Smooth muscle cell of the coronary artery (primary cell): Measurements from ENCODE around the gene ZFAND2A. TPM values are rescaled to one million over a fixed set of nuclear protein-coding genes. Genes with fewer than 3 reads are reported as not detected.

Source experiments
- total RNA-seq: library from RNA; depleted of rRNA; stranded (reverse); fragments of >200 nt; gene quantifications from 2 replicates; pipeline ENCODE4 v1.2.3, GENCODE V29; 2014; ENCODE audit warnings: low replicate concordance

ZFAND2A gene, protein sequence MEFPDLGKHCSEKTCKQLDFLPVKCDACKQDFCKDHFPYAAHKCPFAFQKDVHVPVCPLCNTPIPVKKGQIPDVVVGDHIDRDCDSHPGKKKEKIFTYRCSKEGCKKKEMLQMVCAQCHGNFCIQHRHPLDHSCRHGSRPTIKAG
- 10.1 and 28.6 TPM in 2 replicates for total RNA-seq

DNA sequence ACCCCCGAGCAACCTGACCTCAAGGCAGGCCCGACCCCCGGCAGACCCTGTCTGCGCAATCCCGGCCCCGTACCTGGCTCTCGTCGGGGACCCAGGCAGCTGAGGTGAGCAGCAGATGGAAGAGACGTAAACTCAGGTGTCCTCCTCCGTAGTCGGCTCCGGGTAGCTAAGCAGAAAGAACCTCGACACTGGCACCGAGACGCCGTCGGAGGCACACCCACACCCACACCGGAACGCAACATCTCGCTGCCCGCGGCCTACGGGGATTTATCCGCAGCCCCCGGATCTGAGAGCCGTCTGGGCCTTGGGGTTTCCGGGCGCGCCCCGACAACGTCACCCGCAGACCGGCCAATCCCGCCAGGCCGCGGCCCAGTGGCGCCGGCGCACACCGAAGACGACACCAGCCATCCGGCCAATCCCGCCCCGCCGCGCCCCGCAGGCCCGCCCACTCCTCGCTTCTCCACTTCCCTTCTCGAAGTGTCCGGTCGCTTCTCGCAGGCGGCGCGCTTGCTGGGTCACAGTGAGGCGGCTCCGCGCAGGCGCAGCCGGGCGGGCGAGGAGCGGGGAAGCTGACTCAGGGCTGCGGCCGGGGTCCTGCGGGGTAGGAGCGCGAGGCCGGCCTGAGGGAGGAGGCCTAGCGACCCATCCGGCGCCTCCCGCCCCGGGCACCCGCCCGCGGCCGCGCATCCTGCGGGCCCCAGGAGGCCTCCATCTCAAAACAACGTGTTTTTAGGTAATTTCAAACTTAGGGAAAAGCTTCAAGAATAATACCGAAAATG, at the start of gene ZFAND2A:
Gene ZFAND2A (minus strand): TSS at position 306 of the 779 bp plus-strand sequence. CDS start 1,984 bp downstream, outside the sequence.

Other genes starting within 250 kb of the ZFAND2A start
- gene ADAP1, start 205.5 kb downstream of the ZFAND2A start, total RNA-seq = 2.3 and 4.0 TPM in 2 replicates
- 5.5 and 7.4 TPM in 2 replicates for gene COX19, start 184.6 kb downstream of the ZFAND2A start, total RNA-seq
- not detected in 2 replicates for gene CYP2W1, start 177.0 kb downstream of the ZFAND2A start, total RNA-seq
- 1.3 and 6.8 TPM in 2 replicates for gene GPR146, start 115.7 kb downstream of the ZFAND2A start, total RNA-seq
- gene GPER1, start 72.1 kb downstream of the ZFAND2A start, total RNA-seq = 0.83 and 7.1 TPM in 2 replicates
- not detected in 2 replicates for gene UNCX, start 72.7 kb upstream of the ZFAND2A start, total RNA-seq